GM06990 (cell line): Measurements from ENCODE around the gene RELN.

Source experiments
- DNase-seq: peaks from one replicate; pipeline ENCODE4 v3.0.0-alpha.2; 2011; ENCODE audit not compliant: insufficient read length; ENCODE audit errors: extremely low read depth
- H3K27me3 ChIP-seq: replicated peaks from 2 replicates; pipeline ENCODE4 v1.6.0; 2011; ENCODE audit warnings: low read length; ENCODE audit not compliant: control insufficient read depth, insufficient read depth
- H3K36me3 ChIP-seq: 2 replicates; pipeline ENCODE4 v1.5.1; 2011; ENCODE audit warnings: low read length; ENCODE audit not compliant: control insufficient read depth, insufficient read depth
- H3K4me3 ChIP-seq: replicated peaks from 2 replicates; pipeline ENCODE4 v1.5.1; 2011; ENCODE audit warnings: low read depth, mild to moderate bottlenecking, control low read depth, low read length
- TF ChIP-seq, protein P1 (sequence below): IDR thresholded peaks from 2 replicates; pipeline ENCODE4 v1.5.1; 2011; ENCODE audit warnings: low read length, control low read depth, mild to moderate bottlenecking, inconsistent platforms; ENCODE audit not compliant: insufficient read depth, poor library complexity, severe bottlenecking

RELN gene

DNA sequence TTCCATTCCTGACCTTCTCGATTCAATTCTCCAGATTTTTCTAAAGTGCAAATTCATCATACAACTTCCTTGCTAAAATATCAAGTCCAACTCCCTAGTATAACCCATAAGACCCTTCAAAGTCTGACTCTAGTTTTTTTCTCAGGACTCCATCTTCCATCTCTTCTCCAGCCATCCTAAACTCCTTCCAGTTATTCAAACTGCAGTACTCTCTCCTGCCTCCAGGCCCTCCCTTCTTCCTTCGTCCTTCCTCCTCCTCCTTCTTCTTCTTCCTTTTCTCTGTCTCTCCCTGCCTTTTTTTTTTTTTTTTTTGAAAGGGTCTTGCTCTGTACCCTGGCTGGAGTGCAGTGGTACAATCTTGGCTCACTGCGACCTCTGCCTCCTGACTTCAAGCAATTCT lies 111.9 kb downstream of the RELN start:
- DNase-seq, result no peak
- TF ChIP-seq, protein P1, sequence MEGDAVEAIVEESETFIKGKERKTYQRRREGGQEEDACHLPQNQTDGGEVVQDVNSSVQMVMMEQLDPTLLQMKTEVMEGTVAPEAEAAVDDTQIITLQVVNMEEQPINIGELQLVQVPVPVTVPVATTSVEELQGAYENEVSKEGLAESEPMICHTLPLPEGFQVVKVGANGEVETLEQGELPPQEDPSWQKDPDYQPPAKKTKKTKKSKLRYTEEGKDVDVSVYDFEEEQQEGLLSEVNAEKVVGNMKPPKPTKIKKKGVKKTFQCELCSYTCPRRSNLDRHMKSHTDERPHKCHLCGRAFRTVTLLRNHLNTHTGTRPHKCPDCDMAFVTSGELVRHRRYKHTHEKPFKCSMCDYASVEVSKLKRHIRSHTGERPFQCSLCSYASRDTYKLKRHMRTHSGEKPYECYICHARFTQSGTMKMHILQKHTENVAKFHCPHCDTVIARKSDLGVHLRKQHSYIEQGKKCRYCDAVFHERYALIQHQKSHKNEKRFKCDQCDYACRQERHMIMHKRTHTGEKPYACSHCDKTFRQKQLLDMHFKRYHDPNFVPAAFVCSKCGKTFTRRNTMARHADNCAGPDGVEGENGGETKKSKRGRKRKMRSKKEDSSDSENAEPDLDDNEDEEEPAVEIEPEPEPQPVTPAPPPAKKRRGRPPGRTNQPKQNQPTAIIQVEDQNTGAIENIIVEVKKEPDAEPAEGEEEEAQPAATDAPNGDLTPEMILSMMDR, result no peak
- no peak overlapping the region for H3K4me3 ChIP-seq

GRCh38 chr7:103875718-103876117 lies 113.7 kb downstream of the RELN start:
- H3K4me3 ChIP-seq, result no peak overlapping the region
- no peaks in the 10 kb centered on the region for H3K27me3 ChIP-seq
- no peaks in the 10 kb centered on the region for H3K36me3 ChIP-seq
- TF ChIP-seq, protein P1, result no peak
- no peak for DNase-seq

More for the DNA sequence above, 111.9 kb downstream of the RELN start:
- H3K36me3 ChIP-seq, result no peaks in the 10 kb centered on the region
- no peaks in the 10 kb centered on the region for H3K27me3 ChIP-seq

GRCh38 chr7:103871473-103871872 lies 118.0 kb downstream of the RELN start:
- TF ChIP-seq, protein P1, result no peak
- DNase-seq, result no peak
- no peak overlapping the region for H3K4me3 ChIP-seq
- no peaks in the 10 kb centered on the region for H3K36me3 ChIP-seq
- H3K27me3 ChIP-seq, result no peaks in the 10 kb centered on the region

GRCh38 chr7:103870664-103871063 lies 118.8 kb downstream of the RELN start:
- Histone ChIP-seq H3K36me3 (no peaks in the 10 kb centered on the region), H3K4me3 (no peak overlapping the region), H3K27me3 (no peaks in the 10 kb centered on the region)
- no peak for DNase-seq
- TF ChIP-seq, protein P1, result no peak

DNA sequence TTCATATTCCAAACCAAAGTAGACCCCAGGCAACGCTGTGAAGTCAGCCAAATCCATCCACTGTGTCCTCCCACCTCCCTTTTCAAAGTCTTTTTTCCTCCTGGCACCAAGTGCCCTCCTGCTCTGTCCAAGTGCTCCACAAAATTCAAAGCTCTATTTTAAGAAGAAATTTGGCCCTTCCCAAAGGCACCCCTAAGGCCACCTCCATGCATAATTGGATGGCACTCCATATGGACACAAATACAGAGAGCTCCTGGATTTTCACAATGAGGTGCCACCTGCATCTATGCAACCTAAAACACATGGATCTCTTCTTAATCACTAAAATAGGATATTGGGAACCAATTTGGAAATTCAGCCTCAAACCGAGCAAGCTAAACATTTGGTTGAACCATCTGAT lies 121.6 kb downstream of the RELN start:
- TF ChIP-seq, protein P1, result no peak
- no peak for DNase-seq
- Histone ChIP-seq H3K4me3 (no peak overlapping the region), H3K27me3 (no peaks in the 10 kb centered on the region), H3K36me3 (no peaks in the 10 kb centered on the region)

GRCh38 chr7:103866919-103867318 lies 122.5 kb downstream of the RELN start:
- TF ChIP-seq, protein P1, result no peak
- DNase-seq, result no peak
- Histone ChIP-seq H3K4me3 (no peak overlapping the region), H3K36me3 (no peaks in the 10 kb centered on the region), H3K27me3 (no peaks in the 10 kb centered on the region)
